Posterior vena cava (tissue), 2 donors: ENCODE results near the gene NLRP14. TPM values are rescaled to one million over a fixed set of nuclear protein-coding genes. Genes with fewer than 3 reads are reported as not detected.

Source experiments
- DNase-seq: peaks from one replicate; pipeline ENCODE4 v3.0.0-alpha.2; 2020; ENCODE audit warnings: low spot score
- intact Hi-C, 2 donors: fragments of 100-400 bp; cut with DNase I; formaldehyde crosslinking; loops; one replicate each; pipeline versions ENCODE4 v1.14.1 to v1.14.2; 2022 to 2023
- total RNA-seq, 2 donors: library from RNA; stranded (reverse); fragmentation: NEBNext Ultra II Directional; extraction: Animal tissue kit (Norgen Biotek cat#: 25700); gene quantifications; one replicate each; pipeline ENCODE4 v1.2.1, GENCODE V29; 2021
- donor health status: DM: yes; HTN: yes; CAD: no.
- donor health status: DM: yes; HTN: yes; CAD: no.

The NLRP14 gene
- total RNA-seq, 2 donors from 2014 or later, result not detected

GRCh38 chr11:7034019-7034418 lies 13.7 kb downstream of the NLRP14 start:
- intact Hi-C loops, result no loop called here

GRCh38 chr11:7046474-7047175 lies 26.3 kb downstream of the NLRP14 start:
- no peak for DNase-seq
- intact Hi-C loops, result no loop called here

More at GRCh38 chr11:7034019-7034418, 13.7 kb downstream of the NLRP14 start:
- no peak for DNase-seq

GRCh38 chr11:7050191-7050590 lies 29.9 kb downstream of the NLRP14 start:
- no peak for DNase-seq
- intact Hi-C loops, result no loop called here

GRCh38 chr11:7056828-7057513 lies 36.7 kb downstream of the NLRP14 start:
- intact Hi-C loops, result no loop called here
- no peak for DNase-seq

GRCh38 chr11:7057641-7058040 lies 37.4 kb downstream of the NLRP14 start:
- no peak for DNase-seq
- intact Hi-C loops, result no loop called here

GRCh38 chr11:7060868-7061267 lies 40.6 kb downstream of the NLRP14 start:
- no peak for DNase-seq
- intact Hi-C loops, result no loop called here

GRCh38 chr11:7062534-7062933 lies 42.3 kb downstream of the NLRP14 start:
- intact Hi-C loops, result no loop called here
- DNase-seq, result no peak

GRCh38 chr11:7072401-7073028 lies 52.2 kb downstream of the NLRP14 start:
- intact Hi-C loops, result no loop called here
- DNase-seq, result no peak

- no peak for DNase-seq
- intact Hi-C loops, result no loop called here
Observed at GRCh38 chr11:7077101-7077500, 56.8 kb downstream of the NLRP14 start.

GRCh38 chr11:7079545-7080135 lies 59.4 kb downstream of the NLRP14 start:
- no peak for DNase-seq
- intact Hi-C loops, result no loop called here

GRCh38 chr11:7080900-7081299 lies 60.6 kb downstream of the NLRP14 start:
- DNase-seq, result no peak
- intact Hi-C loops, result no loop called here

- no peak for DNase-seq
- intact Hi-C loops, result no loop called here
Observed at GRCh38 chr11:7081441-7081840, 61.2 kb downstream of the NLRP14 start.

GRCh38 chr11:7088921-7089320 lies 68.6 kb downstream of the NLRP14 start, which contains the start of gene RBMXL2:
Gene RBMXL2 (plus strand): TSS chr11:7088998. CDS start chr11:7089121, 123 bp downstream.
- intact Hi-C loops, result no loop called here
- no peak for DNase-seq

- intact Hi-C loops, result no loop called here
- DNase-seq, result peak; percentile 79
Observed at GRCh38 chr11:7089328-7090251, 69.3 kb downstream of the NLRP14 start.

GRCh38 chr11:7098235-7098832 lies 78.1 kb downstream of the NLRP14 start:
- DNase-seq, result no peak
- intact Hi-C loops, result no loop called here

- intact Hi-C loops, result no loop called here
- no peak for DNase-seq
Observed at GRCh38 chr11:7115780-7116179, 95.5 kb downstream of the NLRP14 start.

- intact Hi-C loops, result no loop called here
- DNase-seq, result no peak
Observed at GRCh38 chr11:7116370-7116769, 96.1 kb downstream of the NLRP14 start.
